Measurements from ENCODE around the gene MSRB3.
"Not testable (repeated sequence)": the region's sequence is repeated elsewhere in the genome, so short reads cannot be mapped to it uniquely, and the experiment has no call there.

The MSRB3 gene

GRCh38 chr12:65285532-65285931, 7.0 kb downstream of the MSRB3 start:
- not testable (repeated sequence) for H3K27ac ChIP-seq (ENCODE audit: low read depth in 2 of 2, low read length in 2 of 2); H3K4me3 ChIP-seq (ENCODE audit: low read length in 2 of 2); H3K27me3 ChIP-seq (ENCODE audit: control insufficient read depth in 2 of 2, insufficient read depth in 2 of 2, low read length in 2 of 2); H3K9me3 ChIP-seq (ENCODE audit: control insufficient read depth in 2 of 2, low read length in 2 of 2); H3K36me3 ChIP-seq (ENCODE audit: control insufficient read depth in 2 of 2, insufficient read depth in 2 of 2, low read length in 2 of 2); H3K9ac ChIP-seq (ENCODE audit: low read depth in 1 of 2, low read length in 2 of 2); H3K4me1 ChIP-seq (ENCODE audit: control insufficient read depth in 2 of 2, insufficient read depth in 2 of 2, low read length in 2 of 2)

- H3K27me3 ChIP-seq (ENCODE audit: control insufficient read depth in 2 of 2, insufficient read depth in 2 of 2, low read length in 2 of 2), result peaks cover 0 to 3% of the 10 kb centered on the region in 2 donors
- H3K9me3 ChIP-seq (ENCODE audit: control insufficient read depth in 2 of 2, low read length in 2 of 2), result no peaks in the 10 kb centered on the region
- H3K27ac ChIP-seq (ENCODE audit: low read depth in 2 of 2, low read length in 2 of 2), result no peak overlapping the region
- H3K9ac ChIP-seq (ENCODE audit: low read depth in 1 of 2, low read length in 2 of 2), result no peak overlapping the region
- H3K4me1 ChIP-seq (ENCODE audit: control insufficient read depth in 2 of 2, insufficient read depth in 2 of 2, low read length in 2 of 2), result no peaks in the 10 kb centered on the region
- H3K4me3 ChIP-seq (ENCODE audit: low read length in 2 of 2), result no peak overlapping the region
- no peaks in the 10 kb centered on the region for H3K36me3 ChIP-seq (ENCODE audit: control insufficient read depth in 2 of 2, insufficient read depth in 2 of 2, low read length in 2 of 2)
Measured at GRCh38 chr12:65287426-65287825, 8.9 kb downstream of the MSRB3 start.

- Histone ChIP-seq H3K27ac (ENCODE audit: low read depth in 2 of 2, low read length in 2 of 2) (no peak overlapping the region), H3K36me3 (ENCODE audit: control insufficient read depth in 2 of 2, insufficient read depth in 2 of 2, low read length in 2 of 2) (no peaks in the 10 kb centered on the region), H3K9me3 (ENCODE audit: control insufficient read depth in 2 of 2, low read length in 2 of 2) (no peaks in the 10 kb centered on the region), H3K4me3 (ENCODE audit: low read length in 2 of 2) (no peak overlapping the region), H3K27me3 (ENCODE audit: control insufficient read depth in 2 of 2, insufficient read depth in 2 of 2, low read length in 2 of 2) (no peaks in the 10 kb centered on the region), H3K9ac (ENCODE audit: low read depth in 1 of 2, low read length in 2 of 2) (no peak overlapping the region), H3K4me1 (ENCODE audit: control insufficient read depth in 2 of 2, insufficient read depth in 2 of 2, low read length in 2 of 2) (no peaks in the 10 kb centered on the region)
Measured at GRCh38 chr12:65292241-65292640, 13.8 kb downstream of the MSRB3 start.

GRCh38 chr12:65293735-65294134, 15.3 kb downstream of the MSRB3 start:
- Histone ChIP-seq H3K27ac (ENCODE audit: low read depth in 2 of 2, low read length in 2 of 2) (no peak overlapping the region), H3K4me1 (ENCODE audit: control insufficient read depth in 2 of 2, insufficient read depth in 2 of 2, low read length in 2 of 2) (no peaks in the 10 kb centered on the region), H3K4me3 (ENCODE audit: low read length in 2 of 2) (no peak overlapping the region), H3K9me3 (ENCODE audit: control insufficient read depth in 2 of 2, low read length in 2 of 2) (no peaks in the 10 kb centered on the region), H3K36me3 (ENCODE audit: control insufficient read depth in 2 of 2, insufficient read depth in 2 of 2, low read length in 2 of 2) (no peaks in the 10 kb centered on the region), H3K27me3 (ENCODE audit: control insufficient read depth in 2 of 2, insufficient read depth in 2 of 2, low read length in 2 of 2) (no peaks in the 10 kb centered on the region), H3K9ac (ENCODE audit: low read depth in 1 of 2, low read length in 2 of 2) (no peak overlapping the region)

GRCh38 chr12:65294641-65295262, 16.3 kb downstream of the MSRB3 start:
- Histone ChIP-seq H3K27ac (ENCODE audit: low read depth in 2 of 2, low read length in 2 of 2) (no peak overlapping the region), H3K9me3 (ENCODE audit: control insufficient read depth in 2 of 2, low read length in 2 of 2) (no peaks in the 10 kb centered on the region), H3K27me3 (ENCODE audit: control insufficient read depth in 2 of 2, insufficient read depth in 2 of 2, low read length in 2 of 2) (no peaks in the 10 kb centered on the region), H3K4me3 (ENCODE audit: low read length in 2 of 2) (no peak overlapping the region), H3K9ac (ENCODE audit: low read depth in 1 of 2, low read length in 2 of 2) (no peak overlapping the region), H3K4me1 (ENCODE audit: control insufficient read depth in 2 of 2, insufficient read depth in 2 of 2, low read length in 2 of 2) (no peaks in the 10 kb centered on the region), H3K36me3 (ENCODE audit: control insufficient read depth in 2 of 2, insufficient read depth in 2 of 2, low read length in 2 of 2) (no peaks in the 10 kb centered on the region)

GRCh38 chr12:65296508-65297265, 18.2 kb downstream of the MSRB3 start:
- Histone ChIP-seq H3K9ac (ENCODE audit: low read depth in 1 of 2, low read length in 2 of 2) (no peak overlapping the region), H3K27me3 (ENCODE audit: control insufficient read depth in 2 of 2, insufficient read depth in 2 of 2, low read length in 2 of 2) (no peaks in the 10 kb centered on the region), H3K27ac (ENCODE audit: low read depth in 2 of 2, low read length in 2 of 2) (no peak overlapping the region), H3K4me1 (ENCODE audit: control insufficient read depth in 2 of 2, insufficient read depth in 2 of 2, low read length in 2 of 2) (no peaks in the 10 kb centered on the region), H3K9me3 (ENCODE audit: control insufficient read depth in 2 of 2, low read length in 2 of 2) (no peaks in the 10 kb centered on the region), H3K36me3 (ENCODE audit: control insufficient read depth in 2 of 2, insufficient read depth in 2 of 2, low read length in 2 of 2) (no peaks in the 10 kb centered on the region), H3K4me3 (ENCODE audit: low read length in 2 of 2) (no peak overlapping the region)

GRCh38 chr12:65300097-65300496, 21.6 kb downstream of the MSRB3 start:
- H3K9ac ChIP-seq (ENCODE audit: low read depth in 1 of 2, low read length in 2 of 2), result no peak overlapping the region
- no peak overlapping the region for H3K4me3 ChIP-seq (ENCODE audit: low read length in 2 of 2)
- no peaks in the 10 kb centered on the region for H3K9me3 ChIP-seq (ENCODE audit: control insufficient read depth in 2 of 2, low read length in 2 of 2)
- no peaks in the 10 kb centered on the region for H3K36me3 ChIP-seq (ENCODE audit: control insufficient read depth in 2 of 2, insufficient read depth in 2 of 2, low read length in 2 of 2)
- H3K27ac ChIP-seq (ENCODE audit: low read depth in 2 of 2, low read length in 2 of 2), result no peak overlapping the region
- peaks cover 0 to 3% of the 10 kb centered on the region in 2 donors for H3K27me3 ChIP-seq (ENCODE audit: control insufficient read depth in 2 of 2, insufficient read depth in 2 of 2, low read length in 2 of 2)
- no peaks in the 10 kb centered on the region for H3K4me1 ChIP-seq (ENCODE audit: control insufficient read depth in 2 of 2, insufficient read depth in 2 of 2, low read length in 2 of 2)

- H3K27me3 ChIP-seq (ENCODE audit: control insufficient read depth in 2 of 2, insufficient read depth in 2 of 2, low read length in 2 of 2), result peaks cover 0 to 3% of the 10 kb centered on the region in 2 donors
- no peak overlapping the region for H3K27ac ChIP-seq (ENCODE audit: low read depth in 2 of 2, low read length in 2 of 2)
- H3K4me3 ChIP-seq (ENCODE audit: low read length in 2 of 2), result no peak overlapping the region
- no peaks in the 10 kb centered on the region for H3K4me1 ChIP-seq (ENCODE audit: control insufficient read depth in 2 of 2, insufficient read depth in 2 of 2, low read length in 2 of 2)
- no peaks in the 10 kb centered on the region for H3K36me3 ChIP-seq (ENCODE audit: control insufficient read depth in 2 of 2, insufficient read depth in 2 of 2, low read length in 2 of 2)
- no peak overlapping the region for H3K9ac ChIP-seq (ENCODE audit: low read depth in 1 of 2, low read length in 2 of 2)
- no peaks in the 10 kb centered on the region for H3K9me3 ChIP-seq (ENCODE audit: control insufficient read depth in 2 of 2, low read length in 2 of 2)
Measured at GRCh38 chr12:65300679-65301349, 22.3 kb downstream of the MSRB3 start.

- Histone ChIP-seq H3K9me3 (ENCODE audit: control insufficient read depth in 2 of 2, low read length in 2 of 2) (no peaks in the 10 kb centered on the region), H3K27me3 (ENCODE audit: control insufficient read depth in 2 of 2, insufficient read depth in 2 of 2, low read length in 2 of 2) (peaks cover 0 to 3% of the 10 kb centered on the region in 2 donors), H3K4me1 (ENCODE audit: control insufficient read depth in 2 of 2, insufficient read depth in 2 of 2, low read length in 2 of 2) (no peaks in the 10 kb centered on the region), H3K9ac (ENCODE audit: low read depth in 1 of 2, low read length in 2 of 2) (no peak overlapping the region), H3K4me3 (ENCODE audit: low read length in 2 of 2) (no peak overlapping the region), H3K36me3 (ENCODE audit: control insufficient read depth in 2 of 2, insufficient read depth in 2 of 2, low read length in 2 of 2) (no peaks in the 10 kb centered on the region), H3K27ac (ENCODE audit: low read depth in 2 of 2, low read length in 2 of 2) (no peak overlapping the region)
Measured at GRCh38 chr12:65302891-65303290, 24.4 kb downstream of the MSRB3 start.

GRCh38 chr12:65305346-65305950, 27.0 kb downstream of the MSRB3 start:
- Histone ChIP-seq H3K4me3 (ENCODE audit: low read length in 2 of 2) (no peak overlapping the region), H3K27ac (ENCODE audit: low read depth in 2 of 2, low read length in 2 of 2) (no peak overlapping the region), H3K4me1 (ENCODE audit: control insufficient read depth in 2 of 2, insufficient read depth in 2 of 2, low read length in 2 of 2) (no peaks in the 10 kb centered on the region), H3K9me3 (ENCODE audit: control insufficient read depth in 2 of 2, low read length in 2 of 2) (no peaks in the 10 kb centered on the region), H3K36me3 (ENCODE audit: control insufficient read depth in 2 of 2, insufficient read depth in 2 of 2, low read length in 2 of 2) (no peaks in the 10 kb centered on the region), H3K27me3 (ENCODE audit: control insufficient read depth in 2 of 2, insufficient read depth in 2 of 2, low read length in 2 of 2) (peaks cover 0 to 3% of the 10 kb centered on the region in 2 donors), H3K9ac (ENCODE audit: low read depth in 1 of 2, low read length in 2 of 2) (no peak overlapping the region)
